Stimulated activated CD8-positive, alpha-beta memory T cell treated with anti-CD3 and anti-CD28 coated beads, Interleukin-15, amount 100 ng/mL, for 48 hours (primary cell): ENCODE results near the gene SLC25A39.

Source experiments
- DNase-seq, 2 donors: peaks; one replicate each; pipeline ENCODE4 v3.0.0-alpha.2; 2020; ENCODE audit warnings: low read depth in 2 of 2

Gene SLC25A39

DNA sequence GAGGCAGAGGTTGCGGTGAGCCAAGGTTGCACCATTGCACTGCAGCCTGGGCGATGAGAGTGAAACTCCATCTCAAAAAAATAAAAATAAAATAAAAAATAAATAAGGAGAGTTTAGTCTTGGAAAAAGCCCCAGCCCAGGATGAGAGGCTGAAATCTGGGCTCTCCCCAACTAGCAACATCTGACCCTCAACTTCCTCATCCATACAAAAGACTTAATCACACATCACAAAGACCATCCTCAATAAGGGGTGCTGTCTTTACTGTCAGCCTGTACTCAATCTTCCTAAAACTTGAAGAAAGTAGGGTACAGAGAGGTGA, 45.3 kb downstream of the SLC25A39 start:
- no peak for DNase-seq

DNA sequence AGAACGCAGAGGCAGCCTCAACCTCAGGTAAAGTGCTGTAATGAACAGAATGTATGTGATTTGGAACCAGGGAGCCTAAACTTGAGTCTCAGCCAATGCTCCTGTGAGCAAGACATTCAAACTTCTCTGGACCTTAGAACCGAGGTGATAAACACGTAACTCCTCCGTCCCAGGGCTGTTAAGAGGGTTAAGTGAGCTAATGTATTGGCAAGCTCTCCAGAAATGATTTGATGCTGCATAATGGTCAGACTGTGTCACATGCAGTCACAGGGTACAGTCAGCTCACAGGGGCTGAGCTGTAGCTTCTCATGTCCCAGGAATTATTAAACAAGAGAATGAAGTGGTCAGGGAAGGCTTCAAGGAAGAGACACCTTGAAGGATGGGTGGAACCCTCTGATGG, 46.6 kb downstream of the SLC25A39 start:
- no peak for DNase-seq

DNA sequence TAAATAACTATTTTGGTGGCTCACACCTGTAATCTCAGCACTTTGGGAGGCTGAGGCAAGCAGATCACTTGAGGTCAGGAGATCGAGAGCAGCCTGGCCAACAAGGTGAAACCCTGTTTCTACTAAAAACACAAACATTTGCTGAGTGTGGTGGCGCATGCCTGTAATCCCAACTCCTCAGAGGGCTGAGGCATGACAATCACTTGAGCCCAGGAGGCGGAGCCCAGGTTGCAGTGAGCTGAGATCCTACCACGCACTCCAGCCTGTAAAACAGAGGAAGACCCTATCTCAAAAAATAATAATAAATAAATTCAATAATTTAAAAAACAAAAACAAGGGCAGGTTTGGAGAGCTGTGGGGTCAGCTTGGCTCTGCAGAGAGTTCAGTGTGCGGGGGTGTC, 51.0 kb downstream of the SLC25A39 start:
- DNase-seq = no peak

- DNase-seq = no peak
Measured at GRCh38 chr17:44272954-44273353, 51.7 kb downstream of the SLC25A39 start.

GRCh38 chr17:44272321-44272951, 52.2 kb downstream of the SLC25A39 start:
- no peak for DNase-seq
